Body of pancreas (tissue), 4 donors: ENCODE results near the gene ADAMTSL5. TPM values are rescaled to one million over a fixed set of nuclear protein-coding genes. Genes with fewer than 3 reads are reported as not detected.

Experiments used
- ATAC-seq: fragments of 150-250 bp; one replicate; pipeline ENCODE4 v1.9.1; 2016
- DNase-seq, 4 donors: peaks; one replicate each; pipeline ENCODE4 v3.0.0-alpha.2; 2019
- H3K27ac ChIP-seq, 4 donors: fragments of 200-600 bp; sonication (generic); 1 replicate in 3 of 4; 2 replicates in 1 of 4; pipeline versions ENCODE4 v1.5.1 to v1.6.1; 2016 to 2019; ENCODE audit warnings: mild to moderate bottlenecking in 1 of 4, mixed read lengths in 1 of 4, moderate library complexity in 1 of 4
- H3K27me3 ChIP-seq, 2 donors: fragments of 200-600 bp; sonication (generic); one replicate each; pipeline ENCODE4 v1.6.0; 2016; ENCODE audit warnings: mild to moderate bottlenecking in 1 of 2
- H3K36me3 ChIP-seq, 2 donors: fragments of 200-600 bp; sonication (generic); replicated peaks in 1 of 2; 2 replicates each; pipeline ENCODE4 v1.5.1; 2016; ENCODE audit warnings: low read depth in 2 of 2; ENCODE audit not compliant: insufficient read depth in 1 of 2
- H3K4me1 ChIP-seq: fragments of 200-600 bp; sonication (generic); one replicate; pipeline ENCODE4 v1.6.0; 2016
- H3K4me3 ChIP-seq, 2 donors: fragments of 200-600 bp; sonication (generic); 1 replicate in 1 of 2; 2 replicates in 1 of 2; pipeline ENCODE4 v1.5.1; 2016 to 2019
- H3K9me3 ChIP-seq, 3 donors: fragments of 200-600 bp; sonication (generic); 1 replicate in 2 of 3; 2 replicates in 1 of 3; pipeline ENCODE4 v1.5.1; 2016
- CTCF ChIP-seq, 7 experiments: fragments of 450-650 bp in 4 of 7; fragments of 200-600 bp in 3 of 7; sonication (generic) in 3 of 7; IDR thresholded peaks; one replicate each; pipeline ENCODE4 v1.5.1; 2016 to 2019; ENCODE audit warnings: antibody characterized with exemption in 7 of 7
- POLR2A ChIP-seq, 3 donors: fragments of 450-650 bp; IDR thresholded peaks; one replicate each; pipeline ENCODE4 v1.6.1; 2016; ENCODE audit warnings: antibody characterized with exemption in 3 of 3, mild to moderate bottlenecking in 2 of 3
- WGBS, 2 donors: methylation state at CpG; one replicate each; pipeline ENCODE4 v1.1.5; 2017; 5-methylcytosine and 5-hydroxymethylcytosine counted together
- intact Hi-C: fragments of 100-400 bp; cut with DNase I; formaldehyde crosslinking; loops from one replicate; pipeline ENCODE4 v1.15.1; 2023
- total RNA-seq, 2 donors: library from RNA; depleted of rRNA; stranded (reverse); fragments of >200 nt; gene quantifications; one replicate each; pipeline ENCODE4 v1.1.0, GENCODE V29; 2016

ADAMTSL5 gene
- total RNA-seq, 2 donors from 2014 or later = 1.3 TPM; not detected in 1

- TF ChIP-seq CTCF (IDR thresholded peaks at IDR 0.05) = no peak
- TF ChIP-seq POLR2A (IDR thresholded peaks at IDR 0.05) = no peak
- no peaks in the 10 kb centered on the region for H3K9me3 ChIP-seq
- H3K27ac ChIP-seq = no peak overlapping the region
- no peak overlapping the region for H3K4me3 ChIP-seq
- H3K36me3 ChIP-seq = no peaks in the 10 kb centered on the region
- ATAC-seq = peak; percentile 15
- DNase-seq = peak in 1 of 4 donors; percentile 28
- H3K4me1 ChIP-seq = peaks cover 81% of the 10 kb centered on the region
- H3K27me3 ChIP-seq = peaks cover 0 to 60% of the 10 kb centered on the region in 2 donors
- intact Hi-C loops = no loop called here
- 2% methylated on average over 91 of the region's 117 CpGs; no CpG with 5 or more reads in 1 of the 2 donors for WGBS, 2 donors
Measured at GRCh38 chr19:1469255-1470054, 43.4 kb downstream of the ADAMTSL5 start.

DNA sequence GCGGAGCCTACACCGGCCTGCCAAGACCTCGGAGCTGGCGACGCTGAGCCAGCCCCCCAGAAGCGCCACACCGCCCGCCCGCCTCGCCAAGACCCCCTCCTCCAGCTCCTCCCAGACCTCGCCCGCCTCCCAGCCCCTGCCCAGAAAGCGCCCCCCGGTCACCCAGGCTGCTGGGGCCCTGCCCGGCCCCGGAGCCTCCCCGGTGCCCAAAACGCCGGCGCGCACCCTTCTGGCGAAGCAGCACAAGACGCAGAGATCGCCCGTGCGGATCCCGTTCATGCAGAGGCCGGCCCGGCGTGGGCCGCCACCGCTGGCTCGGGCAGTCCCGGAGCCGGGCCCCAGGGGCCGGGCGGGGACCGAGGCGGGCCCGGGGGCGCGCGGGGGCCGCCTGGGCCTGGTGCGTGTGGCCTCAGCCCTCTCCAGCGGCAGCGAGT is 44.0 kb downstream of the ADAMTSL5 start:
- Histone ChIP-seq H3K9me3 (no peaks in the 10 kb centered on the region), H3K27me3 (peaks cover 0 to 60% of the 10 kb centered on the region in 2 donors), H3K4me3 (no peak overlapping the region), H3K27ac (no peak overlapping the region), H3K4me1 (peaks cover 81% of the 10 kb centered on the region), H3K36me3 (no peaks in the 10 kb centered on the region)
- DNase-seq (peak in 2 of 4 donors; percentile 45 to 48), ATAC-seq (peak; percentile 16)
- TF ChIP-seq CTCF (IDR thresholded peaks at IDR 0.05) (no peak), POLR2A (IDR thresholded peaks at IDR 0.05) (no peak)
- 1% methylated on average over 23 of the region's 47 CpGs; no CpG with 5 or more reads in 1 of the 2 donors for WGBS, 2 donors
- intact Hi-C loops = no loop called here

GRCh38 chr19:1468274-1468820 is 44.5 kb downstream of the ADAMTSL5 start:
- no peak for TF ChIP-seq CTCF (IDR thresholded peaks at IDR 0.05)
- no peak for TF ChIP-seq POLR2A (IDR thresholded peaks at IDR 0.05)
- ATAC-seq (no peak), DNase-seq (no peak)
- Histone ChIP-seq H3K36me3 (no peaks in the 10 kb centered on the region), H3K4me1 (peaks cover 79% of the 10 kb centered on the region), H3K9me3 (no peaks in the 10 kb centered on the region), H3K27me3 (peaks cover 0 to 58% of the 10 kb centered on the region in 2 donors), H3K4me3 (no peak overlapping the region), H3K27ac (no peak overlapping the region)
- intact Hi-C loops = no loop called here
- WGBS, 2 donors = 4% methylated on average over 48 of the region's 49 CpGs; no CpG with 5 or more reads in 1 of the 2 donors

DNA sequence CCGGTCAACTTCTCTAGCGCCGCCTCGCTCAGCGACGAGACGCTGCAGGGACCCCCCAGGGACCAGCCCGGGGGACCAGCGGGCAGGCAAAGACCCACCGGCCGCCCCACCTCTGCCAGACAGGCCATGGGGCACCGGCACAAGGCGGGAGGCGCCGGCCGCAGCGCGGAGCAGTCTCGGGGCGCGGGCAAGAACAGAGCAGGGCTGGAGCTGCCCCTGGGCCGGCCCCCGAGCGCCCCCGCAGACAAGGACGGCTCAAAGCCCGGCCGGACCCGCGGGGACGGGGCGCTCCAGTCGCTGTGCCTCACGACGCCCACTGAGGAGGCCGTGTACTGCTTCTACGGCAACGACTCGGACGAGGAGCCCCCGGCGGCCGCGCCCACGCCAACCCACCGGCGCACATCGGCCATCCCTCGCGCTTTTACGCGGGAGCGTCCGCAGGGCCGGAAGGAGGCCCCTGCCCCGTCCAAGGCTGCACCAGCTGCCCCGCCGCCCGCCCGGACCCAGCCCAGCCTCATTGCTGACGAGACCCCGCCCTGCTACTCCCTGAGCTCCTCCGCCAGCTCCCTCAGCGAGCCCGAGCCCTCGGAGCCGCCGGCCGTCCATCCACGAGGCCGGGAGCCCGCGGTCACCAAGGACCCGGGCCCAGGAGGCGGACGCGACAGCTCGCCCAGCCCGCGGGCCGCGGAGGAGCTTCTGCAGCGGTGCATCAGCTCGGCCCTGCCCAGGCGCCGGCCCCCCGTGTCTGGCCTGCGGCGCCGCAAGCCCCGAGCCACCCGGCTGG is 45.1 kb downstream of the ADAMTSL5 start:
- Histone ChIP-seq H3K4me3 (no peak overlapping the region), H3K4me1 (peaks cover 72% of the 10 kb centered on the region), H3K27me3 (peaks cover 0 to 51% of the 10 kb centered on the region in 2 donors), H3K27ac (no peak overlapping the region), H3K9me3 (no peaks in the 10 kb centered on the region), H3K36me3 (no peaks in the 10 kb centered on the region)
- DNase-seq (no peak), ATAC-seq (no peak)
- TF ChIP-seq POLR2A (IDR thresholded peaks at IDR 0.05) = no peak
- TF ChIP-seq CTCF (IDR thresholded peaks at IDR 0.05) = no peak
- WGBS, 2 donors = 4% methylated on average over 13 of the region's 92 CpGs; no CpG with 5 or more reads in 1 of the 2 donors
- intact Hi-C loops = no loop called here
